ENCODE measurements around the gene FOXI1.

DNA sequence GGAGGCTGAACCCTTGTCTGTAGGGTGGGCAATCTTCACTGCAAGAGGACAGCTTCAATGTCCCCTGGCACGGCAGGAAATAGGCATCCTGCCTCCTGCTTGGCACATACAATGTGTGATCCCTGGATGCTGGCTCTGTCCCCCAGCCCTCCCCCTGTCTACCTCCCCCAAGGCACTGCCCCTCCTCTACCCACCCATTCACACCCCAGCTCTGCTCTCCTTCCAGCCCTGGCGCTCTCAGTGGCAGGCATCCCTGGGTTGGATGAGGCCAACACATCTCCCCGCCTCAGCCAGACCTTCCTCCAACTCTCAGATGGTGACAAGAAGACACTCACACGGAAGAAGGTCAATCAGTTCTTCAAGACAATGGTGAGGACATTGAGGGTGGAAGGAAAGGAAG lies 24.1 kb upstream of the FOXI1 start:
- TF ChIP-seq POLR2AphosphoS5 (IDR thresholded peaks at IDR 0.05; ENCODE audit: low read depth, low read length) (no peak), TAF1 (IDR thresholded peaks at IDR 0.05; ENCODE audit: borderline replicate concordance, insufficient read depth, low read length) (no peak), SIN3A (IDR thresholded peaks at IDR 0.05; ENCODE audit: borderline replicate concordance, insufficient read depth, low read length) (no peak)
